Liver (tissue), 9 donors: ENCODE measurements around the gene VPS37B. TPM values are rescaled to one million over a fixed set of nuclear protein-coding genes. Genes with fewer than 3 reads are reported as not detected.
"Not testable (repeated sequence)": the region's sequence is repeated elsewhere in the genome, so short reads cannot be mapped to it uniquely, and the experiment has no call there.

Experiments
- DNase-seq: peaks from one replicate; pipeline ENCODE4 v3.0.0-alpha.2; 2017; ENCODE audit warnings: low spot score
- H3K27ac ChIP-seq, 2 donors: one replicate each; pipeline ENCODE4 v1.7.0; 2013; ENCODE audit warnings: inconsistent platforms in 2 of 2, low read length in 2 of 2, control low read depth in 1 of 2, low read depth in 1 of 2, mild to moderate bottlenecking in 1 of 2
- H3K27me3 ChIP-seq, 4 donors: one replicate each; pipeline versions ENCODE4 v1.6.1 to v1.7.0; 2013; ENCODE audit warnings: low read length in 3 of 4, inconsistent platforms in 1 of 4, mild to moderate bottlenecking in 1 of 4, moderate library complexity in 1 of 4; ENCODE audit not compliant: control insufficient read depth in 4 of 4, insufficient read depth in 4 of 4
- H3K36me3 ChIP-seq, 4 donors: one replicate each; pipeline versions ENCODE4 v1.6.1 to v1.7.0; 2013; ENCODE audit warnings: low read length in 3 of 4, mild to moderate bottlenecking in 3 of 4, low read depth in 1 of 4, moderate library complexity in 1 of 4; ENCODE audit not compliant: control insufficient read depth in 4 of 4, insufficient read depth in 3 of 4
- H3K4me1 ChIP-seq, 4 donors: one replicate each; pipeline versions ENCODE4 v1.6.1 to v1.7.0; 2013; ENCODE audit warnings: low read length in 3 of 4, mild to moderate bottlenecking in 3 of 4, moderate library complexity in 1 of 4; ENCODE audit not compliant: control insufficient read depth in 4 of 4, insufficient read depth in 4 of 4
- H3K4me3 ChIP-seq, 3 donors: one replicate each; pipeline versions ENCODE4 v1.6.1 to v1.7.0; 2013; ENCODE audit warnings: low read length in 3 of 3, control low read depth in 1 of 3, low read depth in 1 of 3, mild to moderate bottlenecking in 1 of 3
- H3K9ac ChIP-seq, 2 donors: one replicate each; pipeline ENCODE4 v1.7.0; 2013; ENCODE audit warnings: low read length in 2 of 2, mild to moderate bottlenecking in 2 of 2, moderate library complexity in 2 of 2, control low read depth in 1 of 2, low read depth in 1 of 2
- H3K9me3 ChIP-seq, 4 donors: one replicate each; pipeline versions ENCODE4 v1.6.1 to v1.7.0; 2013; ENCODE audit warnings: low read length in 3 of 4; ENCODE audit not compliant: control insufficient read depth in 4 of 4
- EGR1 ChIP-seq, 2 donors: IDR thresholded peaks; 2 replicates each; pipeline ENCODE4 v1.6.1; 2016 to 2018; ENCODE audit warnings: antibody characterized with exemption in 2 of 2, low read depth in 2 of 2
- FOXA1 ChIP-seq: IDR thresholded peaks from 2 replicates; pipeline ENCODE4 v1.6.1; 2016; ENCODE audit warnings: antibody characterized with exemption
- FOXA2 ChIP-seq: IDR thresholded peaks from 2 replicates; pipeline ENCODE4 v1.6.1; 2016; ENCODE audit warnings: antibody characterized with exemption
- GABPA ChIP-seq, 2 donors: IDR thresholded peaks in 1 of 2; conservative IDR thresholded peaks in 1 of 2; 2 replicates each; pipeline ENCODE4 v1.6.1; 2016; ENCODE audit warnings: antibody characterized with exemption in 2 of 2, mild to moderate bottlenecking in 1 of 2, moderate library complexity in 1 of 2
- HNF4A ChIP-seq, 2 donors: conservative IDR thresholded peaks; 2 replicates each; pipeline ENCODE4 v1.6.1; 2016; ENCODE audit warnings: antibody characterized with exemption in 2 of 2, mild to moderate bottlenecking in 2 of 2
- HNF4G ChIP-seq: IDR thresholded peaks from 2 replicates; pipeline ENCODE4 v1.6.1; 2016; ENCODE audit warnings: antibody characterized with exemption
- JUND ChIP-seq, 2 donors: IDR thresholded peaks; 2 replicates each; pipeline ENCODE4 v1.6.1; 2016; ENCODE audit warnings: antibody characterized with exemption in 2 of 2
- NR2F2 ChIP-seq: IDR thresholded peaks from 2 replicates; pipeline ENCODE4 v1.6.1; 2016; ENCODE audit warnings: antibody characterized with exemption
- RAD21 ChIP-seq, 2 donors: IDR thresholded peaks; 2 replicates each; pipeline ENCODE4 v1.6.1; 2016; ENCODE audit warnings: antibody characterized with exemption in 2 of 2, mild to moderate bottlenecking in 2 of 2
- RXRA ChIP-seq, 2 donors: IDR thresholded peaks; 2 replicates each; pipeline ENCODE4 v1.6.1; 2017 to 2018; ENCODE audit warnings: antibody characterized with exemption in 2 of 2, mild to moderate bottlenecking in 1 of 2
- SP1 ChIP-seq: IDR thresholded peaks from 2 replicates; pipeline ENCODE4 v1.6.1; 2018; ENCODE audit warnings: antibody characterized with exemption, mild to moderate bottlenecking
- TAF1 ChIP-seq: conservative IDR thresholded peaks from 2 replicates; pipeline ENCODE4 v1.6.1; 2016; ENCODE audit warnings: antibody characterized with exemption, mild to moderate bottlenecking
- YY1 ChIP-seq: IDR thresholded peaks from 2 replicates; pipeline ENCODE4 v1.6.1; 2016; ENCODE audit warnings: antibody characterized with exemption, mild to moderate bottlenecking
- WGBS: extraction: QIAGEN DNeasy Blood & Tissue Kit; methylation state at CpG from one replicate; pipeline ENCODE4 v1.1.7; 2013; 5-methylcytosine and 5-hydroxymethylcytosine counted together
- polyA plus RNA-seq, 2 donors: library from polyadenylated mRNA; stranded (reverse) in 1 of 2; unstranded in 1 of 2; fragments of 200-250 nt in 1 of 2; fragments of >200 nt in 1 of 2; fragmentation: Nextera tagmentation in 1 of 2; extraction: Ambion mirVana in 1 of 2; gene quantifications; one replicate each; pipeline versions ENCODE4 v1.2.1 to v1.2.3, GENCODE V29; 2013 to 2015
- total RNA-seq, 2 donors: library from RNA; depleted of rRNA; stranded (reverse); fragments of >200 nt; gene quantifications; one replicate each; pipeline ENCODE4 v1.2.3, GENCODE V29; 2014
- TF ChIP-seq, protein P1 (sequence below): IDR thresholded peaks from 2 replicates; pipeline ENCODE4 v1.6.1; 2016; ENCODE audit warnings: antibody characterized with exemption
- TF ChIP-seq, protein P2 (sequence below): IDR thresholded peaks from 2 replicates; pipeline ENCODE4 v1.6.1; 2016; ENCODE audit warnings: antibody characterized with exemption
- TF ChIP-seq, protein P3 (sequence below): IDR thresholded peaks from 2 replicates; pipeline ENCODE4 v1.6.1; 2016; ENCODE audit warnings: antibody characterized with exemption
- TF ChIP-seq, protein P4 (sequence below): IDR thresholded peaks from 2 replicates; pipeline ENCODE4 v1.6.1; 2016; ENCODE audit warnings: antibody characterized with exemption, mild to moderate bottlenecking
- TF ChIP-seq, protein P5 (sequence below): fragments of 150-350 bp; IDR thresholded peaks from 2 replicates; pipeline ENCODE4 v1.5.1; 2017; ENCODE audit warnings: improper control_type of control experiment, low read depth, low read length; ENCODE audit not compliant: missing input control
- donor health status: healthy.
- donor health status: healthy.
- donor health status: healthy.
- donor health status: healthy.
- donor health status: healthy.

Gene VPS37B
- total and polyA plus RNA-seq, 4 donors, result 2.3 to 6.8 (median 3.8) TPM

DNA sequence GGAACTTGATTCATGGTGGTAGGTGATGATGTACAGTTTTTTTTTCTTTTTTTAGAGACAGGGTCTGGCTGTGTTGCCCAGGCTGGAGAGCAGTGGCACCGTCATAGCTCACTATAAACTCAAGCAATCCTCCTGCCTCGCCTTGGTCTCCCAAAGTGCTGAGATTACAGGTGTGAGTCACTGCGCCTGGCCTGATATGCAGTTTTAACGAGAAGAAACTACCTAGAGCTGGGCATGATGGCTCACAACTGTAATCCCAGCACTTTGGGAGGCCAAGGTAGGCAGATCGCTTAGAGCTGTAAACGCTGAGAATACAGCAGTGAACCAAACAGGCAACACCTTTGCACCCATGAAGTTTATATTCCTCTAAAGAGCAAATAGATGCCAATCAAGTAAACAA is 13.0 kb upstream of the VPS37B start:
- Histone ChIP-seq H3K9ac (no peak overlapping the region), H3K4me3 (no peak overlapping the region), H3K27me3 (no peaks in the 10 kb centered on the region), H3K4me1 (no peaks in the 10 kb centered on the region), H3K9me3 (no peaks in the 10 kb centered on the region), H3K27ac (no peak overlapping the region), H3K36me3 (no peaks in the 10 kb centered on the region)
- no peak for DNase-seq
- TF ChIP-seq RAD21 (IDR thresholded peaks at IDR 0.05) (no peak), SP1 (no peak)
- 85% methylated on average over 6 of the region's 6 CpGs for WGBS

DNA sequence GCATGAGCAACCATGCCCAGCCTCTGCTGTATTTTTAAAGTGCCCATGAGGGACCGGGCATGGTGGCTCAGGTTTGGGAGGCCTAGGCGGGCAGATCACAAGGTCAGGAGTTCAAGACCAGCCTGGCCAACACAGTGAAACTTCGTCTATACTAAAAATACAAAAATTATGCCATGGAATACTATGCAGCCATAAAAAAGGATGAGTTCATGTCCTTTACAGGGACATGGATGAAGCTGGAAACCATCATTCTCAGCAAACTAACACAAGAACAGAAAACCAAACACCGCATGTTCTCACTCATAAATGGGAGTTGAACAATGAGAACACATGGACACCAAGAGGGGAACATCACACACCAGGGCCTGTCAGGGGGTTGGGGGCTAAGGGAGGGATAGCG is 9.3 kb upstream of the VPS37B start:
- not testable (repeated sequence) for H3K4me3 ChIP-seq, DNase-seq, H3K36me3 ChIP-seq, H3K27ac ChIP-seq, H3K4me1 ChIP-seq, H3K9ac ChIP-seq, H3K27me3 ChIP-seq, H3K9me3 ChIP-seq
- 96% methylated on average over 5 of the region's 5 CpGs for WGBS

DNA sequence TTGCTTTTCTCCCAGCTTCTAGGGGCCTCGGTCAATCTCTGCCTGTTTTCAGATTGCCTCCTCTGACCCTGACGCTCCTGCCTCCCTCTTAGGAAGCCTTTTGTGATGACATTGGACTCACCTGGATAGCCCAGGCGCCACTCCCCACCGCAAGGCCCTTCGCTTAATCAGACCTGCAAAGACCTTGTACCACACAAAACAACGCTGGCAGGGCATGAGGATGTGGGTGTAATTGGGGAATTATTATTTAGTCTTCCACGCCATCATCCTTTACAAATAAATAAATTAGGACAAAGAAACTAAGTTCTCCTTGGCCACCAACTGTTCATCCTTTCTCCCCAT is 7.7 kb upstream of the VPS37B start:
- 79% methylated on average over 7 of the region's 7 CpGs for WGBS
- no peak overlapping the region for H3K27ac ChIP-seq
- no peak overlapping the region for H3K9ac ChIP-seq
- no peaks in the 10 kb centered on the region for H3K27me3 ChIP-seq
- DNase-seq, result no peak
- H3K4me1 ChIP-seq, result no peaks in the 10 kb centered on the region
- H3K36me3 ChIP-seq, result no peaks in the 10 kb centered on the region
- no peak overlapping the region for H3K4me3 ChIP-seq
- no peaks in the 10 kb centered on the region for H3K9me3 ChIP-seq
- no peak for TF ChIP-seq EGR1 (IDR thresholded peaks at IDR 0.05; ENCODE audit: low read depth in 2 of 2)
- TF ChIP-seq, protein P1, sequence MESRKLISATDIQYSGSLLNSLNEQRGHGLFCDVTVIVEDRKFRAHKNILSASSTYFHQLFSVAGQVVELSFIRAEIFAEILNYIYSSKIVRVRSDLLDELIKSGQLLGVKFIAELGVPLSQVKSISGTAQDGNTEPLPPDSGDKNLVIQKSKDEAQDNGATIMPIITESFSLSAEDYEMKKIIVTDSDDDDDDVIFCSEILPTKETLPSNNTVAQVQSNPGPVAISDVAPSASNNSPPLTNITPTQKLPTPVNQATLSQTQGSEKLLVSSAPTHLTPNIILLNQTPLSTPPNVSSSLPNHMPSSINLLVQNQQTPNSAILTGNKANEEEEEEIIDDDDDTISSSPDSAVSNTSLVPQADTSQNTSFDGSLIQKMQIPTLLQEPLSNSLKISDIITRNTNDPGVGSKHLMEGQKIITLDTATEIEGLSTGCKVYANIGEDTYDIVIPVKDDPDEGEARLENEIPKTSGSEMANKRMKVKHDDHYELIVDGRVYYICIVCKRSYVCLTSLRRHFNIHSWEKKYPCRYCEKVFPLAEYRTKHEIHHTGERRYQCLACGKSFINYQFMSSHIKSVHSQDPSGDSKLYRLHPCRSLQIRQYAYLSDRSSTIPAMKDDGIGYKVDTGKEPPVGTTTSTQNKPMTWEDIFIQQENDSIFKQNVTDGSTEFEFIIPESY, result no peak
- TF ChIP-seq FOXA2, result no peak
- TF ChIP-seq, protein P2, sequence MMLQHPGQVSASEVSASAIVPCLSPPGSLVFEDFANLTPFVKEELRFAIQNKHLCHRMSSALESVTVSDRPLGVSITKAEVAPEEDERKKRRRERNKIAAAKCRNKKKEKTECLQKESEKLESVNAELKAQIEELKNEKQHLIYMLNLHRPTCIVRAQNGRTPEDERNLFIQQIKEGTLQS, result no peak
- TF ChIP-seq FOXA1, result no peak
- TF ChIP-seq RAD21 (IDR thresholded peaks at IDR 0.05), result no peak
- TF ChIP-seq JUND (IDR thresholded peaks at IDR 0.05), result no peak
- TF ChIP-seq, protein P3, sequence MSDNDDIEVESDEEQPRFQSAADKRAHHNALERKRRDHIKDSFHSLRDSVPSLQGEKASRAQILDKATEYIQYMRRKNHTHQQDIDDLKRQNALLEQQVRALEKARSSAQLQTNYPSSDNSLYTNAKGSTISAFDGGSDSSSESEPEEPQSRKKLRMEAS, result no peak
- TF ChIP-seq, protein P4, sequence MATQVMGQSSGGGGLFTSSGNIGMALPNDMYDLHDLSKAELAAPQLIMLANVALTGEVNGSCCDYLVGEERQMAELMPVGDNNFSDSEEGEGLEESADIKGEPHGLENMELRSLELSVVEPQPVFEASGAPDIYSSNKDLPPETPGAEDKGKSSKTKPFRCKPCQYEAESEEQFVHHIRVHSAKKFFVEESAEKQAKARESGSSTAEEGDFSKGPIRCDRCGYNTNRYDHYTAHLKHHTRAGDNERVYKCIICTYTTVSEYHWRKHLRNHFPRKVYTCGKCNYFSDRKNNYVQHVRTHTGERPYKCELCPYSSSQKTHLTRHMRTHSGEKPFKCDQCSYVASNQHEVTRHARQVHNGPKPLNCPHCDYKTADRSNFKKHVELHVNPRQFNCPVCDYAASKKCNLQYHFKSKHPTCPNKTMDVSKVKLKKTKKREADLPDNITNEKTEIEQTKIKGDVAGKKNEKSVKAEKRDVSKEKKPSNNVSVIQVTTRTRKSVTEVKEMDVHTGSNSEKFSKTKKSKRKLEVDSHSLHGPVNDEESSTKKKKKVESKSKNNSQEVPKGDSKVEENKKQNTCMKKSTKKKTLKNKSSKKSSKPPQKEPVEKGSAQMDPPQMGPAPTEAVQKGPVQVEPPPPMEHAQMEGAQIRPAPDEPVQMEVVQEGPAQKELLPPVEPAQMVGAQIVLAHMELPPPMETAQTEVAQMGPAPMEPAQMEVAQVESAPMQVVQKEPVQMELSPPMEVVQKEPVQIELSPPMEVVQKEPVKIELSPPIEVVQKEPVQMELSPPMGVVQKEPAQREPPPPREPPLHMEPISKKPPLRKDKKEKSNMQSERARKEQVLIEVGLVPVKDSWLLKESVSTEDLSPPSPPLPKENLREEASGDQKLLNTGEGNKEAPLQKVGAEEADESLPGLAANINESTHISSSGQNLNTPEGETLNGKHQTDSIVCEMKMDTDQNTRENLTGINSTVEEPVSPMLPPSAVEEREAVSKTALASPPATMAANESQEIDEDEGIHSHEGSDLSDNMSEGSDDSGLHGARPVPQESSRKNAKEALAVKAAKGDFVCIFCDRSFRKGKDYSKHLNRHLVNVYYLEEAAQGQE, result no peak
- TF ChIP-seq HNF4G, result no peak
- TF ChIP-seq, protein P5, sequence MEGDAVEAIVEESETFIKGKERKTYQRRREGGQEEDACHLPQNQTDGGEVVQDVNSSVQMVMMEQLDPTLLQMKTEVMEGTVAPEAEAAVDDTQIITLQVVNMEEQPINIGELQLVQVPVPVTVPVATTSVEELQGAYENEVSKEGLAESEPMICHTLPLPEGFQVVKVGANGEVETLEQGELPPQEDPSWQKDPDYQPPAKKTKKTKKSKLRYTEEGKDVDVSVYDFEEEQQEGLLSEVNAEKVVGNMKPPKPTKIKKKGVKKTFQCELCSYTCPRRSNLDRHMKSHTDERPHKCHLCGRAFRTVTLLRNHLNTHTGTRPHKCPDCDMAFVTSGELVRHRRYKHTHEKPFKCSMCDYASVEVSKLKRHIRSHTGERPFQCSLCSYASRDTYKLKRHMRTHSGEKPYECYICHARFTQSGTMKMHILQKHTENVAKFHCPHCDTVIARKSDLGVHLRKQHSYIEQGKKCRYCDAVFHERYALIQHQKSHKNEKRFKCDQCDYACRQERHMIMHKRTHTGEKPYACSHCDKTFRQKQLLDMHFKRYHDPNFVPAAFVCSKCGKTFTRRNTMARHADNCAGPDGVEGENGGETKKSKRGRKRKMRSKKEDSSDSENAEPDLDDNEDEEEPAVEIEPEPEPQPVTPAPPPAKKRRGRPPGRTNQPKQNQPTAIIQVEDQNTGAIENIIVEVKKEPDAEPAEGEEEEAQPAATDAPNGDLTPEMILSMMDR, result no peak
- TF ChIP-seq SP1, result no peak
- no peak for TF ChIP-seq RXRA (IDR thresholded peaks at IDR 0.05)
- TF ChIP-seq YY1, result no peak
- TF ChIP-seq GABPA (IDR thresholded peaks at IDR 0.05 in 1 of 2, conservative IDR thresholded peaks at IDR 0.05 in 1 of 2), result no peak
- TF ChIP-seq HNF4A (conservative IDR thresholded peaks at IDR 0.05), result no peak
- no peak for TF ChIP-seq NR2F2
- no peak for TF ChIP-seq TAF1
